ENCODE data around the gene LGR4.

DNA sequence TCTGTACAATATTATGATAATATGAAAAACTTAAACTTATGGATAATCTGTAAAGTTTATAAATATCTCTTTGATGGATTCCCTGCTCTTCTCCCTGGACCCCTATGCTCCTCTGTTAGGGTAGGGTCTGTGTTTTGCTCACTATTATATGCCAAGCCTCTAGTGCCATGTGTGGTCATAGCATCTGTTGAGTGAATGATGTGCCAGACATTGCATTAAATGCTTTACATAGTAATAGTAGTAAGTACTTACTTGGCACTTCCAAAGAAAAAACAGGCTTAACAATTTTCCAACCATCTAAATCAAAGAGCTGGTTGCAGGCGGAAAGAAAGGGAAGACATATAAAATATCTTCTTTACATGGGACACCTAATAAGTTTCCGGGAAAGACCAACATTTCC, 46.8 kb downstream of the LGR4 start:
- TF ChIP-seq GATA3 (IDR thresholded peaks at IDR 0.05; ENCODE audit: low read depth, low read length), result no peak
- no peak for TF ChIP-seq GATA2 (IDR thresholded peaks at IDR 0.05; ENCODE audit: low read depth, low read length)
